GM18858 (cell line): Measurements from ENCODE around the gene GRHL3.
"Not testable (repeated sequence)": the region's sequence is repeated elsewhere in the genome, so short reads cannot be mapped to it uniquely, and the experiment has no call there.

Experiments used
- ATAC-seq: cut with Tn5 transposase; IDR thresholded peaks from one replicate; pipeline ENCODE4 v1.9.1; 2021; ENCODE audit not compliant: unreplicated experiment

The GRHL3 gene

GRCh38 chr1:24319312-24319863, at the start of gene GRHL3:
GRHL3 (plus strand) TSS chr1:24319357; CDS start chr1:24319552, 195 bp downstream.
- ATAC-seq = no peak

GRCh38 chr1:24274203-24275103, 44.7 kb upstream of the GRHL3 start:
- ATAC-seq = not testable (repeated sequence)

GRCh38 chr1:24275104-24275410, 44.1 kb upstream of the GRHL3 start:
- ATAC-seq = no peak

GRCh38 chr1:24275510-24275909, 43.6 kb upstream of the GRHL3 start:
- ATAC-seq = no peak

GRCh38 chr1:24276791-24277190, 42.4 kb upstream of the GRHL3 start:
- ATAC-seq = no peak

GRCh38 chr1:24277420-24278169, 41.6 kb upstream of the GRHL3 start:
- ATAC-seq = no peak

GRCh38 chr1:24278726-24279125, 40.4 kb upstream of the GRHL3 start:
- ATAC-seq = no peak

- no peak for ATAC-seq
Measured at GRCh38 chr1:24279590-24280232, 39.4 kb upstream of the GRHL3 start.

- no peak for ATAC-seq
Measured at GRCh38 chr1:24281591-24281990, 37.6 kb upstream of the GRHL3 start.

GRCh38 chr1:24282491-24282890, 36.7 kb upstream of the GRHL3 start:
- ATAC-seq = no peak

GRCh38 chr1:24283326-24284155, 35.6 kb upstream of the GRHL3 start:
- ATAC-seq = no peak

GRCh38 chr1:24284156-24284471, 35.0 kb upstream of the GRHL3 start:
- no peak for ATAC-seq

- no peak for ATAC-seq
Measured at GRCh38 chr1:24285231-24285630, 33.9 kb upstream of the GRHL3 start.

- no peak for ATAC-seq
Measured at GRCh38 chr1:24286246-24287010, 32.7 kb upstream of the GRHL3 start.

GRCh38 chr1:24287779-24288178, 31.4 kb upstream of the GRHL3 start:
- not testable (repeated sequence) for ATAC-seq

- ATAC-seq = no peak
Measured at GRCh38 chr1:24288479-24288878, 30.7 kb upstream of the GRHL3 start.

- no peak for ATAC-seq
Measured at GRCh38 chr1:24289937-24290595, 29.1 kb upstream of the GRHL3 start.

GRCh38 chr1:24290933-24291487, 28.1 kb upstream of the GRHL3 start:
- no peak for ATAC-seq

GRCh38 chr1:24292103-24292502, 27.1 kb upstream of the GRHL3 start:
- no peak for ATAC-seq
